Measurements from ENCODE around the gene HINFP. TPM values are rescaled to one million over a fixed set of nuclear protein-coding genes. Genes with fewer than 3 reads are reported as not detected.

HINFP gene
- total and polyA plus RNA-seq, 2 of the 8 experiments (the other 6 are each of a cell fraction or from before 2014, with no cell fraction given) = 35.0 to 37.3 TPM

- Histone ChIP-seq H3K9me3 (ENCODE audit: insufficient read depth in 2 of 2, low read depth in 1 of 2, low read length in 1 of 2) (no peaks in the 10 kb centered on the region), H2BK120ac (replicated peaks; ENCODE audit: low read depth, low read length) (no peak overlapping the region), H3K27me3 (replicated peaks in 1 of 4; ENCODE audit: control insufficient read depth in 3 of 4, extremely low read depth in 1 of 4, insufficient read depth in 3 of 4, low read length in 3 of 4) (no peaks in the 10 kb centered on the region), H3K14ac (ENCODE audit: insufficient read length) (no peak overlapping the region), H3K4ac (replicated peaks; ENCODE audit: insufficient read length, low read depth, low read length) (no peak overlapping the region), H4K20me1 (replicated peaks in 1 of 2; ENCODE audit: control insufficient read depth in 1 of 2, insufficient read depth in 2 of 2, low read length in 2 of 2) (peaks cover 0 to 13% of the 10 kb centered on the region in 2 experiments), H3K56ac (replicated peaks; ENCODE audit: insufficient read length, low read depth, low read length) (no peak overlapping the region), H3K36me3 (ENCODE audit: control insufficient read depth in 2 of 4, insufficient read depth in 4 of 4, low read length in 3 of 4) (peaks cover 7 to 32% (median 21%) of the 10 kb centered on the region in 4 experiments), H2BK5ac (ENCODE audit: low read depth, low read length) (no peak overlapping the region), H4K8ac (ENCODE audit: extremely low read depth, insufficient read depth, low read length) (no peak overlapping the region), H3K18ac (ENCODE audit: extremely low read depth, low read length) (no peak overlapping the region), H2BK20ac (ENCODE audit: low read length) (no peak overlapping the region), H2BK12ac (ENCODE audit: low read depth, low read length) (no peak overlapping the region), H3K4me3 (ENCODE audit: extremely low read depth in 1 of 4, insufficient read depth in 2 of 4, low read depth in 3 of 4, low read length in 4 of 4) (no peak overlapping the region), H3K9ac (replicated peaks in 1 of 4; ENCODE audit: extremely low read depth in 1 of 4, low read depth in 3 of 4, low read length in 3 of 4) (peak overlapping the region in 1 of 4 experiments; percentile 5; a peak in 1 of 7 replicates), H3K23me2 (ENCODE audit: low read depth, low read length) (0 out of 2 replicates have a peak, but pooled peaks cover 5% of the 10 kb centered on the region), H2BK15ac (ENCODE audit: low read length) (no peak overlapping the region), H3K4me1 (replicated peaks in 1 of 4; ENCODE audit: control insufficient read depth in 3 of 4, insufficient read depth in 4 of 4, low read length in 3 of 4) (peaks cover 0 to 8% (median 6%) of the 10 kb centered on the region in 4 experiments; a peak in 5 of 7 replicates), H3K4me2 (ENCODE audit: insufficient read depth in 1 of 2, low read depth in 2 of 2, low read length in 2 of 2) (no peak overlapping the region), H2AFZ (ENCODE audit: low read length) (no peak overlapping the region), H2AK5ac (ENCODE audit: low read depth, low read length) (no peak overlapping the region), H3K79me1 (ENCODE audit: low read depth, low read length) (peaks cover 7% of the 10 kb centered on the region; the same call in 1 of the 2 replicates), H3K79me2 (ENCODE audit: control insufficient read depth in 1 of 2, insufficient read depth in 2 of 2, low read length in 2 of 2) (peaks cover 7 to 24% of the 10 kb centered on the region in 2 experiments), H3K23ac (ENCODE audit: insufficient read length) (no peak overlapping the region), H4K91ac (replicated peaks; ENCODE audit: insufficient read length, low read length) (no peak overlapping the region), H4K5ac (ENCODE audit: insufficient read length, low read depth, low read length) (no peak overlapping the region), H3K27ac (ENCODE audit: low read depth, low read length) (0 out of 2 replicates have a peak overlapping the region, but pooled peaks have one; percentile 32)
- DNase-seq (ENCODE audit: low read depth in 1 of 2, low spot score in 2 of 2) (no peak), FAIRE-seq (no peak)
- WGBS, 2 experiments (ENCODE audit: extremely low coverage in 1 of 2, insufficient coverage in 1 of 2, insufficient read length in 1 of 2, insufficient replicate concordance in 2 of 2, low coverage in 1 of 2, low lambda C conversion rate in 2 of 2, missing lambda C conversion rate in 1 of 2) = 84% methylated on average over 5 of the region's 5 CpGs; no CpG with 5 or more reads in 1 of the 2 experiments
- ChIA-PET CTCF (ENCODE audit: partially characterized antibody) (interaction anchor here (1.0 to 2.5 kb wide), 7 partner anchors 14 to 171 kb away, joined by 3 to 9 read pairs (median 3); no protein-coding TSS in a partner anchor), POLR2A (ENCODE audit: partially characterized antibody) (interaction anchor here (0.5 to 3.2 kb wide), 6 partner anchors 8 to 1525 kb away, joined by 3 to 19 read pairs (median 4); partner anchors contain the start of genes CBL and MCAM)
- no peak for TF ChIP-seq SP2 (IDR thresholded peaks at IDR 0.05; ENCODE audit: low read length)
- no peak for TF ChIP-seq JUN (IDR thresholded peaks at IDR 0.05; ENCODE audit: low read depth, low read length)
- TF ChIP-seq GABPA (IDR thresholded peaks at IDR 0.05; ENCODE audit: borderline replicate concordance, insufficient read depth, low read length) = no peak
- TF ChIP-seq SIX5 (IDR thresholded peaks at IDR 0.05; ENCODE audit: low read depth, low read length) = no peak
- TF ChIP-seq CBX5 (IDR thresholded peaks at IDR 0.05; ENCODE audit: low read depth, low read length) = no peak
- TF ChIP-seq BCL11A (IDR thresholded peaks at IDR 0.05; ENCODE audit: low read depth in 2 of 2, low read length in 2 of 2) = no peak
- TF ChIP-seq SP1 (IDR thresholded peaks at IDR 0.05; ENCODE audit: low read depth, low read length) = no peak
- no peak for TF ChIP-seq RFX5 (IDR thresholded peaks at IDR 0.05; ENCODE audit: borderline replicate concordance, low read depth, low read length)
- TF ChIP-seq CTBP2 (IDR thresholded peaks at IDR 0.05; ENCODE audit: borderline replicate concordance, insufficient read depth, insufficient read length, low read length) = no peak
- TF ChIP-seq, protein P1, sequence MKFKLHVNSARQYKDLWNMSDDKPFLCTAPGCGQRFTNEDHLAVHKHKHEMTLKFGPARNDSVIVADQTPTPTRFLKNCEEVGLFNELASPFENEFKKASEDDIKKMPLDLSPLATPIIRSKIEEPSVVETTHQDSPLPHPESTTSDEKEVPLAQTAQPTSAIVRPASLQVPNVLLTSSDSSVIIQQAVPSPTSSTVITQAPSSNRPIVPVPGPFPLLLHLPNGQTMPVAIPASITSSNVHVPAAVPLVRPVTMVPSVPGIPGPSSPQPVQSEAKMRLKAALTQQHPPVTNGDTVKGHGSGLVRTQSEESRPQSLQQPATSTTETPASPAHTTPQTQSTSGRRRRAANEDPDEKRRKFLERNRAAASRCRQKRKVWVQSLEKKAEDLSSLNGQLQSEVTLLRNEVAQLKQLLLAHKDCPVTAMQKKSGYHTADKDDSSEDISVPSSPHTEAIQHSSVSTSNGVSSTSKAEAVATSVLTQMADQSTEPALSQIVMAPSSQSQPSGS (IDR thresholded peaks at IDR 0.05; ENCODE audit: low read length) = no peak
- no peak for TF ChIP-seq NANOG (IDR thresholded peaks at IDR 0.05; ENCODE audit: insufficient read depth, low read depth, low read length, poor library complexity, severe bottlenecking)
These were observed 5.4 kb downstream of the HINFP start for GRCh38 chr11:119126675-119127268.

All from H1 (cell line).